CD4-positive, alpha-beta T cell treated with Interferon alpha-2 for 1 hour (primary cell): ENCODE measurements around the gene ENTPD2.
A peak's percentile ranks its signal among the peaks of the same experiment; 100 is the strongest.

Experiments
- DNase-seq, 2 donors: peaks; one replicate each; pipeline ENCODE4 v3.0.0-alpha.2; 2020 to 2022

ENTPD2 gene

GRCh38 chr9:137053944-137054931, at the start of gene ENTPD2:
TSS of gene ENTPD2 (minus strand) at chr9:137054061. CDS start at chr9:137053997, 64 bp downstream.
- peak in 1 of 2 donors; percentile 60 for DNase-seq

DNA sequence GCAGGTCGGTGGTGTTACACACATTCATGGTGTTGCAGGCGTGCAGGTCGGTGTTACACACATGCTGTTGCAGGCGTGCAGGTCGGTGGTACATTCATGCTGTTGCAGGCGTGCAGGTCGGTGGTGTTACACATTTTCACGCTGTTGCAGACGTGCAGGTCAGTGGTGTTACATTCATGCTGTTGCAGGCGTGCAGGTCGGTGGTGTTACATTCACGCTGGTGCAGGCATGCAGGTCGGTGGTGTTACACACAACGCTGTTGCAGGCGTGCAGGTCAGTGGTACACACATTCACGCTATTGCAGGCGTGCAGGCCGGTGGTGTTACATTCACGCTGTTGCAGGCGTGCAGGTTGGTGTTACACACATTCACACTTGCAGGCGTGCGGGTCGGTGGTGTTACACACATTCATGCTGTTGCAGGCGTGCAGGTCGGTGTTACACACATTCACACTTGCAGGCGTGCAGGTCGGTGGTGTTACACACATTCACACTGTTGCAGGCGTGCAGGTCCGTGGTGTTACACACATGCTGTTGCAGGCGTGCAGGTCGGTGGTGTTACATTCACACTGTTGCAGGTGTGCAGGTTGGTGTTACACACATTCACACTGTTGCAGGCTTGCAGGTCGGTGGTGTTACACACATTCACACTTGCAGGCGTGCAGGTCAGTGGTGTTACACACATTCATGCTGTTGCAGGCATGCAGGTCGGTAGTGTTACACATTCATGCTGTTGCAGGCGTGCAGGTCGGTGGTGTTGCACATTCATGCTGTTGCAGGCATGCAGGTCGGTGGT, 49.5 kb upstream of the ENTPD2 start:
- DNase-seq, result no peak

GRCh38 chr9:137099231-137099630, 45.4 kb upstream of the ENTPD2 start:
- no peak for DNase-seq

GRCh38 chr9:137097761-137098462, 44.1 kb upstream of the ENTPD2 start:
- no peak for DNase-seq

- no peak for DNase-seq
Observed at GRCh38 chr9:137096785-137097546, 43.1 kb upstream of the ENTPD2 start.

GRCh38 chr9:137095664-137096517, 42.0 kb upstream of the ENTPD2 start:
- DNase-seq, result peak; percentile 78 to 88

GRCh38 chr9:137089232-137089947, 35.5 kb upstream of the ENTPD2 start:
- no peak for DNase-seq

DNA sequence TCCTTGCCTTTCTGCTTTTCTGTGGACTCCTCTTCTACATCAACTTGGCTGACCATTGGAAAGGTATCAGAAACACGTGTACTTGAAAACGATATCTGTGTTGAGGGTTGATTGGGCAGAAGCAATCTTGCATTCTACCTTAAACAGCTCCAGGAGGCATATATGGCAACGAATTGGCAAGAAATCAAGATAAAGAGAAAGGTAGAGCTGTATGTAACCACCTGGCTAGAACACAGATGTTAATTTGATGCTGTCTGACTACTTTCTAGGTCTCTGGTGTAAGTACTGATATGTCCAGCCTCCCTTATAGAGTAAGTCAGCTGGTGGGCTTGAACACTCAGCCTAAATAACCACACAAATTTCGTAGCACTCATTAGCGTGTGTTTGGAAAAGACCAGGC, 34.3 kb upstream of the ENTPD2 start:
- DNase-seq, result no peak

DNA sequence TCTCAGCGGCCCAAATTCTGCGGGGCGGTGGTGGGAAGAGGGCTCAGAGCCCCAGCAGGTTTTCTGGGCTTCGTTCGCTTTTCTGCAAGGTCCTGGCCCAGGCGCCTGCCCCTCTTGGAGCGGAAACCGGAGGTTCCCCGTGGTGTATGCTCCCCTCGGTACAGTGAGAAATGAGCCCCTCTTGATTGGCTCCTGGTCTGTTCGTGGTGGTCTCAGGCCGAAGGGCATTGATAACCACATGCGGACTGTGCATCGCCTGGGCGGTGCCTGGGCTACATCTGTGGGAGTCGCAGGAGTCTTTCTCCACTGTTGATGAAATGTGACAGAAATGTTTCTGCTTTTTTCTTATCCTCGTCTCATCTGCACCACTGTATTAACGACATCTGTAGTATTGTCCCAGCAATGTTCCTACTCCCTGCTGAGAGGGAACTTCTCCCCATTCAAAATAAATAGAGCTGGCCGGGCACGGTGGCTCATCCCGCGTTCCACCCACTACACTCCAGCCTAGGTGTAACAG, 33.6 kb upstream of the ENTPD2 start:
- DNase-seq, result no peak

GRCh38 chr9:137086531-137087408, 32.9 kb upstream of the ENTPD2 start, which contains the start of gene MAN1B1:
TSS of gene MAN1B1 (plus strand) at chr9:137086985. CDS start at chr9:137087000, 15 bp downstream.
- peak; percentile 100 for DNase-seq

DNA sequence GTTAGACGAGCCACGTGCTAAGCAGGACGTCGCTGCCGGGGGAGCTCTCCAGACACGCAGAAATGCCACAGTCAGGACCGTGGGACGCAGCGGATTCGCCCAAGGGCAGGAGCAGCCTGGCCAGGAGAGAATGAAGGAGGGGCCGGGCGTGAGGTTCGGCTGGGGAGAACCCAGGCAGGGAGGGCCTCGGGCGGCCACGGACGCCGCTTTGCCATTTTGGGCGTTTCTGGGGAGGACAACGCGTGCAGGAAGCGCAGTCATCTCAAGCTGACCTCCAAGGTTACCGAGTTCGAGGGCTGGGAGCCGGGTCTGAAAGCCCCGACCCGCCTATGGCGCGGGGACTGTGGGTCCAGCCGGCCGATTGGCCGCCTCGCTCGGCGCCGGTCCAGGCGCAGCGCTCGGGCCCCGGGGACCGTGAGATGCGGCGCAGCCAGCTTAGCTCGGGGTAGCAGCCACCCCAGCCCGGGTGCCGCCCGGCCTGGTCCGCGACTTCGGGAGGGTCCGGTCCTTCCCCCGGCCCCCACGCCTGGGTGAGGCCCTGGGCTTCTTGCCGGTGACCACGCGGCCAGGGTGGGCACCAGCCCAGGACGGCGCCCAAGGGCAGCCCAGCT, 32.2 kb upstream of the ENTPD2 start:
- peak; percentile 7 to 32 for DNase-seq

GRCh38 chr9:137084526-137084925, 30.7 kb upstream of the ENTPD2 start:
- no peak for DNase-seq

GRCh38 chr9:137083394-137084004, 29.6 kb upstream of the ENTPD2 start:
- no peak for DNase-seq

- DNase-seq, result no peak
Observed at GRCh38 chr9:137082925-137083290, 29.0 kb upstream of the ENTPD2 start.

DNA sequence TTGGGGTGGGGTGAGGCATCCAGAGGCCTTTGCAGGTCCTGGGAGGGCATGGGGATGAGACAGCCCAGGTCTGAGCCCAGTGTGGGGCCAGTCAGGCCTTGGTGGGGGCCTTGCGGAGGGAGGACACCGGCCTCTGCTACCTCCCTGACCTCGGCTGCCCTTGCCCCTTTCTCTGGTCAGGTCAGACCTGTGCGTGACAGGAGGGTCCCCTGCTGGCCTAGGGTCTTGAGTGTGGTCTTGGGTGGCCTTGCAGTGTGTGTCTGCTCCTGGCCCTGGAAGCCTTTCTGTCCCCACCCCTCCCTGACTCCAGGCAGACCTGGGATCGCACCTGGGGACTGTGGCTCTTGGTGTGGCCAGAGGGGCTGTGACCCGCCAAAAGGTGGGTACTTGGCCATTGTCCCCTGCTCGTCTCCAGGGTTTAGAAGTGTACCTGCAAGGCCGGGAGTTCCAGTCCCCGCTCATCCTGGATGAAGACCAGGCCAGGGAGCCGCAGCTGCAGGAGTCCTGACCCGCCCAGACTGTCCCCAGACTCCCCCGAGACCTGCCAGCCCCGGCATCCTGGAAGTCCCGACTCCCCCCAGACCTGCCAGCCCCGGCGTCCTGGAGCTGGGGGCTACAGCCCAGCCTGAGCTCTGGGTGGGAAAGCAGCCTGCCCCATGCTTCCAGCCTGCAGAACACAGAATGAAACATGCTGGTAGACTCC, 28.5 kb upstream of the ENTPD2 start:
- DNase-seq, result no peak

GRCh38 chr9:137080260-137081122, 26.6 kb upstream of the ENTPD2 start:
- no peak for DNase-seq

DNA sequence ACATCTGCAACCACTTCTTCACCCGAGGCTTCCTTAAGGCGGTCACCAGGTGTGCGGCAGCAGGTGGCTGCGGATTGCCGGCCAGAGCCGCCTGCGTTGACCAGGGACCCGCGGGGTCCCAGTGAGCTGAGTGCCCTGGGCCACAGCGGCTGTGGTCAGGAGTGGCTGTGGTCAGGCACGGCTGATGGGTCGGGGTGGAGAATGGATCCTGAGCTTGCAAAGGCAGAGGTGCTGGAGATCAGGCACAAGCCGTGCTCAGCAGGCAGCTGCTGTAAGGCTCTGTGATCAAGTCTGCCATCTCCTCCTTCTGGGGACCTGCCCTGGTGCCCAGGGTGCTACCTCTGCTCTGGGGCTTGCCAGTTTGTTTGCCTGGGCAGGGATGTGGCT, 25.5 kb upstream of the ENTPD2 start:
- DNase-seq, result no peak
